PC-3 (cell line): ENCODE data around the gene HIF1AN.

Source experiments
- CTCF ChIP-seq: fragments of 300-600 bp; sonication (generic); conservative IDR thresholded peaks from 2 replicates; pipeline ENCODE4 v1.5.1; 2017; ENCODE audit warnings: antibody characterized with exemption, low read depth, mild to moderate bottlenecking, low read length
- EZH2 ChIP-seq: fragments of 300-600 bp; sonication (generic); IDR thresholded peaks from one replicate; pipeline ENCODE4 v1.6.1; 2017; ENCODE audit warnings: antibody characterized with exemption, mild to moderate bottlenecking, low read length; ENCODE audit not compliant: unreplicated experiment
- EZH2phosphoT487 ChIP-seq: fragments of 300-600 bp; sonication (generic); IDR thresholded peaks from 2 replicates; pipeline ENCODE4 v1.6.1; 2018; ENCODE audit warnings: mild to moderate bottlenecking, antibody characterized with exemption, low read length, borderline replicate concordance

- TF ChIP-seq EZH2 (no peak), CTCF (no peak), EZH2phosphoT487 (no peak)
Observed at GRCh38 chr10:100567826-100568225, 32.1 kb downstream of the HIF1AN start.
